Transverse colon (tissue), 4 donors: ENCODE measurements around the gene TSACC. TPM values are rescaled to one million over a fixed set of nuclear protein-coding genes. Genes with fewer than 3 reads are reported as not detected.
"Not testable (repeated sequence)": the region's sequence is repeated elsewhere in the genome, so short reads cannot be mapped to it uniquely, and the experiment has no call there.

Experiments
- DNase-seq: peaks from one replicate; pipeline ENCODE4 v3.0.0-alpha.2; 2019
- H3K27ac ChIP-seq, 4 donors: fragments of 200-600 bp; sonication (generic); 2 replicates each; pipeline ENCODE4 v1.5.1; 2016 to 2018; ENCODE audit warnings: inconsistent platforms in 4 of 4
- H3K27me3 ChIP-seq: fragments of 200-600 bp; sonication (generic); 2 replicates; pipeline ENCODE4 v1.5.1; 2017; ENCODE audit warnings: inconsistent platforms
- H3K36me3 ChIP-seq, 4 donors: fragments of 200-600 bp; sonication (generic); 2 replicates each; pipeline ENCODE4 v1.5.1; 2017 to 2019; ENCODE audit warnings: inconsistent platforms in 4 of 4
- H3K4me1 ChIP-seq, 4 donors: fragments of 200-600 bp; sonication (generic); 2 replicates each; pipeline ENCODE4 v1.5.1; 2017 to 2020; ENCODE audit warnings: inconsistent platforms in 4 of 4
- H3K4me3 ChIP-seq, 4 donors: fragments of 200-600 bp; sonication (generic); 1 replicate in 1 of 4; 2 replicates in 3 of 4; pipeline versions ENCODE4 v1.5.1 to v1.6.1; 2017 to 2019; ENCODE audit warnings: inconsistent platforms in 4 of 4
- H3K9me3 ChIP-seq, 2 donors: fragments of 200-600 bp; sonication (generic); 2 replicates each; pipeline ENCODE4 v1.5.1; 2017 to 2019; ENCODE audit warnings: inconsistent platforms in 2 of 2
- CTCF ChIP-seq, 5 experiments: fragments of 200-600 bp in 3 of 5; fragments of 450-650 bp in 2 of 5; sonication (generic) in 3 of 5; IDR thresholded peaks; 1 replicate in 2 of 5; 2 replicates in 3 of 5; pipeline ENCODE4 v1.5.1; 2016 to 2017; ENCODE audit warnings: antibody characterized with exemption in 5 of 5, inconsistent platforms in 3 of 5, mild to moderate bottlenecking in 2 of 5, moderate library complexity in 1 of 5
- EP300 ChIP-seq: sonication (generic); formaldehyde crosslinking; IDR thresholded peaks from one replicate; pipeline ENCODE4 v1.6.1; 2017; ENCODE audit warnings: antibody characterized with exemption, low read depth
- POLR2A ChIP-seq: fragments of 450-650 bp; IDR thresholded peaks from one replicate; pipeline ENCODE4 v1.6.1; 2016; ENCODE audit warnings: antibody characterized with exemption, mild to moderate bottlenecking, moderate library complexity
- POLR2AphosphoS5 ChIP-seq, 3 donors: sonication (generic); formaldehyde crosslinking; IDR thresholded peaks; one replicate each; pipeline ENCODE4 v1.6.1; 2016; ENCODE audit warnings: antibody characterized with exemption in 3 of 3
- WGBS, 2 donors: methylation state at CpG; one replicate each; pipeline ENCODE4 v1.1.5; 2018; ENCODE audit warnings: low coverage in 1 of 2; 5-methylcytosine and 5-hydroxymethylcytosine counted together
- in situ Hi-C, 4 donors: fragments of 200-750 bp; cut with MboI; loops; one replicate each; pipeline versions ENCODE4 v1.15.0 to v1.15.1; 2017; ENCODE audit warnings: low sequenced_read_pairs in 3 of 4, low pct_ligation_motif_present in 1 of 4, low pct_unique_long_range_greater_than_20kb in 1 of 4
- intact Hi-C: fragments of 100-400 bp; cut with DNase I; formaldehyde crosslinking; loops from one replicate; pipeline ENCODE4 v1.15.1; 2023; ENCODE audit warnings: low total_unique reads
- total RNA-seq, 4 donors: library from RNA; depleted of rRNA; stranded (reverse); fragments of >200 nt; gene quantifications; one replicate each; pipeline ENCODE4 v1.1.0, GENCODE V29; 2016

TSACC gene
- total RNA-seq, 4 donors from 2014 or later: not detected

- H3K9me3 ChIP-seq: no peaks in the 10 kb centered on the region
- H3K27me3 ChIP-seq: peaks cover 69% of the 10 kb centered on the region
- H3K4me3 ChIP-seq: no peak overlapping the region
Observed at GRCh38 chr1:156367383-156368156, 29.2 kb downstream of the TSACC start.

GRCh38 chr1:156368157-156368658 is 29.9 kb downstream of the TSACC start:
- Histone ChIP-seq H3K27me3 (peaks cover 73% of the 10 kb centered on the region), H3K27ac (no peak overlapping the region), H3K4me1 (peaks cover 0 to 8% (median 3%) of the 10 kb centered on the region in 4 donors), H3K4me3 (no peak overlapping the region), H3K9me3 (no peaks in the 10 kb centered on the region), H3K36me3 (no peaks in the 10 kb centered on the region)
- intact Hi-C loops (no loop called here), in situ Hi-C loops (no loop called here)
- 90 to 100% methylated on average over 3 to 7 of the region's 7 CpGs for WGBS, 2 donors
- TF ChIP-seq POLR2A (no peak), CTCF (IDR thresholded peaks at IDR 0.05) (no peak)
- no peak for DNase-seq

More at GRCh38 chr1:156367383-156368156, 29.2 kb downstream of the TSACC start:
- intact Hi-C loops: no loop called here
- DNase-seq: no peak
- H3K27ac ChIP-seq: no peak overlapping the region
- in situ Hi-C loops: no loop called here
- no peaks in the 10 kb centered on the region for H3K36me3 ChIP-seq
- peaks cover 0 to 8% (median 3%) of the 10 kb centered on the region in 4 donors for H3K4me1 ChIP-seq
- WGBS, 2 donors: 81 to 91% methylated on average over 3 to 9 of the region's 9 CpGs
- TF ChIP-seq CTCF (IDR thresholded peaks at IDR 0.05): no peak
- TF ChIP-seq POLR2A: no peak
- TF ChIP-seq EP300: no peak
- TF ChIP-seq POLR2AphosphoS5 (IDR thresholded peaks at IDR 0.05): no peak

- WGBS, 2 donors: 13% methylated on average over 48 of the region's 48 CpGs; no CpG with 5 or more reads in 1 of the 2 donors
- Histone ChIP-seq H3K36me3 (no peaks in the 10 kb centered on the region), H3K9me3 (no peaks in the 10 kb centered on the region), H3K4me1 (peaks cover 0 to 8% (median 3%) of the 10 kb centered on the region in 4 donors), H3K27ac (no peak within 1 kb of the TSS), H3K27me3 (peaks cover 71% of the 10 kb centered on the region), H3K4me3 (peak within 1 kb of the TSS in 3 of 4 donors; percentile 27 to 47 (median 33))
- TF ChIP-seq EP300 (no peak), POLR2A (no peak), POLR2AphosphoS5 (IDR thresholded peaks at IDR 0.05) (no peak), CTCF (IDR thresholded peaks at IDR 0.05) (no peak)
- intact Hi-C loops (no loop called here), in situ Hi-C loops (no loop called here)
- DNase-seq: peak; percentile 71
Observed at GRCh38 chr1:156368889-156369684, 30.8 kb downstream of the TSACC start, which contains the start of gene RHBG. Gene RHBG (plus strand): TSS chr1:156369211. CDS start chr1:156369250, 39 bp downstream.

- peaks cover 67% of the 10 kb centered on the region for H3K27me3 ChIP-seq
- H3K4me1 ChIP-seq, H3K4me3 ChIP-seq, H3K36me3 ChIP-seq, H3K27ac ChIP-seq, in situ Hi-C loops, intact Hi-C loops, DNase-seq, H3K9me3 ChIP-seq: not testable (repeated sequence)
- WGBS, 2 donors: 89 to 92% methylated on average over 5 to 10 of the region's 10 CpGs
Observed at GRCh38 chr1:156369685-156370286, 31.5 kb downstream of the TSACC start.
